Gastrocnemius medialis (tissue), 4 donors: ENCODE measurements around the gene ISCA1.
A peak's percentile ranks its signal among the peaks of the same experiment; 100 is the strongest.

ENCODE experiments used
- POLR2A ChIP-seq, 2 donors: fragments of 450-650 bp; IDR thresholded peaks; one replicate each; pipeline ENCODE4 v1.6.1; 2017; ENCODE audit warnings: antibody characterized with exemption in 2 of 2, mild to moderate bottlenecking in 2 of 2, moderate library complexity in 2 of 2
- TF ChIP-seq, protein P1 (sequence below), 5 experiments: fragments of 450-650 bp in 3 of 5; fragments of 200-600 bp in 2 of 5; sonication (generic) in 2 of 5; IDR thresholded peaks in 4 of 5; conservative IDR thresholded peaks in 1 of 5; 1 replicate in 4 of 5; 2 replicates in 1 of 5; pipeline ENCODE4 v1.5.1; 2016 to 2019; ENCODE audit warnings: antibody characterized with exemption in 5 of 5, mild to moderate bottlenecking in 3 of 5, moderate library complexity in 3 of 5

DNA sequence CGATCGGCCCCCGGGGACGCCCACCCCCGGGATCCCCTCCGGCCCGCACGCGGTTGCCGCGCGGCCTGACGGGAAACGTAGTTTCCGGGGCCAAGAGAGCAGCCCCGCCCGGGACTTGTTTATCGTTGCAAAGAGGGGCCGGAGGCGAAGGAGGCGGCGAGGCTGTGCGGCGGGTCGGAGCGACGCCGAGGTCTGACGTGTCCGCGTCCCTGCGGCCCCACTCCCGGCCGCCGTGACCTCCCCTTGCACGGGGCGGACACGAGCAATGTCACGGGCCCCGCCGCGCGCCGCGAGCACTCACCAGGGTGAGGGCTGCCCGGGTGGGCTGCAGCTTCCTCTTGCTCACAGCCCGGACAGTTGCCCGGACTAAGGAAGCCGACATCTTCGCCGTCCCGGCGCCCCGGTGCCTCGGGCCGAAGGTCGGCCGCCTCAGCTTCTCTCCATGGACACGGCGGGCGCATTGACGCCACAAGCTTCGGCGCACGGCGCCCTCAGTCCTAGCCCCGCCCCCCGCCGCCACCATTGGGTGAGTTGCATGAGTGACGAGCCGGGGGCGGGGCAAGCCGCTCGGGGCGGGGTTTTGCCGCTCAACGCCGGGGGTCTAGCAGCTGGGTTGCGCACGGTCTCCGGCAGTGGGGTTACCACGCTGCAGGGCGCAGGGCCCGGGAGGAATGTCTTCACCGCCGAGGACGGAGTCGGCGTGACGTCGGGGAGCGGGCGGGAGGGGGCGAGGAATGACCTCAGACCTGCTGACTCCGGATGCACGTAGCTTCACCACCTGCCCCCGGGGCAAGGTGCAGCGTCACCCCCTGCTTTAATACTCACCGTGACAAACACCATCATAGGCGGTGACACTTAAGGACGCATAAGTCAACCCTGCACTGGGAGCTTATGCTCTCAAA, at the start of gene ISCA1:
- peak; percentile 84 to 94 for TF ChIP-seq POLR2A (IDR thresholded peaks at IDR 0.05)
- TF ChIP-seq, protein P1, sequence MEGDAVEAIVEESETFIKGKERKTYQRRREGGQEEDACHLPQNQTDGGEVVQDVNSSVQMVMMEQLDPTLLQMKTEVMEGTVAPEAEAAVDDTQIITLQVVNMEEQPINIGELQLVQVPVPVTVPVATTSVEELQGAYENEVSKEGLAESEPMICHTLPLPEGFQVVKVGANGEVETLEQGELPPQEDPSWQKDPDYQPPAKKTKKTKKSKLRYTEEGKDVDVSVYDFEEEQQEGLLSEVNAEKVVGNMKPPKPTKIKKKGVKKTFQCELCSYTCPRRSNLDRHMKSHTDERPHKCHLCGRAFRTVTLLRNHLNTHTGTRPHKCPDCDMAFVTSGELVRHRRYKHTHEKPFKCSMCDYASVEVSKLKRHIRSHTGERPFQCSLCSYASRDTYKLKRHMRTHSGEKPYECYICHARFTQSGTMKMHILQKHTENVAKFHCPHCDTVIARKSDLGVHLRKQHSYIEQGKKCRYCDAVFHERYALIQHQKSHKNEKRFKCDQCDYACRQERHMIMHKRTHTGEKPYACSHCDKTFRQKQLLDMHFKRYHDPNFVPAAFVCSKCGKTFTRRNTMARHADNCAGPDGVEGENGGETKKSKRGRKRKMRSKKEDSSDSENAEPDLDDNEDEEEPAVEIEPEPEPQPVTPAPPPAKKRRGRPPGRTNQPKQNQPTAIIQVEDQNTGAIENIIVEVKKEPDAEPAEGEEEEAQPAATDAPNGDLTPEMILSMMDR (IDR thresholded peaks at IDR 0.05 in 4 of 5, conservative IDR thresholded peaks at IDR 0.05 in 1 of 5): peak in 1 of 5 experiments; percentile 11
